Body of pancreas (tissue), 4 donors: ENCODE data around the gene SHFL.

ENCODE experiments used
- POLR2A ChIP-seq, 3 donors: fragments of 450-650 bp; IDR thresholded peaks; one replicate each; pipeline ENCODE4 v1.6.1; 2016; ENCODE audit warnings: antibody characterized with exemption in 3 of 3, mild to moderate bottlenecking in 2 of 3
- TF ChIP-seq, protein P1 (sequence below), 7 experiments: fragments of 450-650 bp in 4 of 7; fragments of 200-600 bp in 3 of 7; sonication (generic) in 3 of 7; IDR thresholded peaks; one replicate each; pipeline ENCODE4 v1.5.1; 2016 to 2019; ENCODE audit warnings: antibody characterized with exemption in 7 of 7

DNA sequence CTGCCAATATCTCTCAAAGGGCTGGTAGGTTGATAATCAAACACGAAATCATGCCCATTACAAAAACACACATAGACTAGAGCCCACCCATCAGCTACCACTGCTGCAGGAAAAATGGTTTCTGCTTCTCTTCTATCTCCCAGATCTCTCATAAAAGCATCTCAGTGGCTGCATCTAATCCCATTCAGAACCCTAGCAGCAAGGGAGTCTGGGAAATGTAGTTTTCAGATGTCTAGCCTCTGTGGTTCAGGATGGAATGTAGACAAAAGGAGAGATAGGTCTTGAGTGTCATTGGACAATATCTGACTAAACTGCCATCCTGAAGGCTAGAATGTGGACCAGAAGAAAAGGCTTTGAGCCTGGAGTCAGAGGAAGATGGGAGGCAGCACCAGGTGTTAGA, 40.7 kb upstream of the SHFL start:
- TF ChIP-seq, protein P1, sequence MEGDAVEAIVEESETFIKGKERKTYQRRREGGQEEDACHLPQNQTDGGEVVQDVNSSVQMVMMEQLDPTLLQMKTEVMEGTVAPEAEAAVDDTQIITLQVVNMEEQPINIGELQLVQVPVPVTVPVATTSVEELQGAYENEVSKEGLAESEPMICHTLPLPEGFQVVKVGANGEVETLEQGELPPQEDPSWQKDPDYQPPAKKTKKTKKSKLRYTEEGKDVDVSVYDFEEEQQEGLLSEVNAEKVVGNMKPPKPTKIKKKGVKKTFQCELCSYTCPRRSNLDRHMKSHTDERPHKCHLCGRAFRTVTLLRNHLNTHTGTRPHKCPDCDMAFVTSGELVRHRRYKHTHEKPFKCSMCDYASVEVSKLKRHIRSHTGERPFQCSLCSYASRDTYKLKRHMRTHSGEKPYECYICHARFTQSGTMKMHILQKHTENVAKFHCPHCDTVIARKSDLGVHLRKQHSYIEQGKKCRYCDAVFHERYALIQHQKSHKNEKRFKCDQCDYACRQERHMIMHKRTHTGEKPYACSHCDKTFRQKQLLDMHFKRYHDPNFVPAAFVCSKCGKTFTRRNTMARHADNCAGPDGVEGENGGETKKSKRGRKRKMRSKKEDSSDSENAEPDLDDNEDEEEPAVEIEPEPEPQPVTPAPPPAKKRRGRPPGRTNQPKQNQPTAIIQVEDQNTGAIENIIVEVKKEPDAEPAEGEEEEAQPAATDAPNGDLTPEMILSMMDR (IDR thresholded peaks at IDR 0.05) = no peak
- TF ChIP-seq POLR2A (IDR thresholded peaks at IDR 0.05) = no peak
